ENCODE data around the gene NAB1. TPM values are rescaled to one million over a fixed set of nuclear protein-coding genes. Genes with fewer than 3 reads are reported as not detected.
A peak's percentile ranks its signal among the peaks of the same experiment; 100 is the strongest.

Gene NAB1
- total RNA-seq, 1 donor from 2014 or later = 31.3 TPM

DNA sequence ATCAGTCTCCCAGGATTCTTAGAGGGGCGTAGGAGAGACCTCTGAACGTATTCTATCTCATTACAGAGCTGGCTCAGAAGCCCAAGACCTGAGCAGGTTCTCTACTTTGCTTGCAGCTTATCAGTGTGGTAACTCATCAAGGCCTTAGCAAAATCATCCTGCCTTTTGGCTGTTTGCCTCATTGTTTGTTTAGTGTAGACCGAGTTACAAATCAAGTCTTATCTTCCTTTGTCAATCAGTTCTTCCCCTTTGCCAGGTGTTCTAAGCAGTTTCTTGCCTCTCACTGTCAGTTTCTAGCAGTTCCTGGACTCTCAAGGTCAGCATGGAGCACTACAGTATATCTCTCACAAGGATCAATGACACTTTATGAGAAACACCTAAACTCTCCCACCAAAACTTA lies 30.9 kb upstream of the NAB1 start:
- CTCF ChIA-PET = no interaction called here

DNA sequence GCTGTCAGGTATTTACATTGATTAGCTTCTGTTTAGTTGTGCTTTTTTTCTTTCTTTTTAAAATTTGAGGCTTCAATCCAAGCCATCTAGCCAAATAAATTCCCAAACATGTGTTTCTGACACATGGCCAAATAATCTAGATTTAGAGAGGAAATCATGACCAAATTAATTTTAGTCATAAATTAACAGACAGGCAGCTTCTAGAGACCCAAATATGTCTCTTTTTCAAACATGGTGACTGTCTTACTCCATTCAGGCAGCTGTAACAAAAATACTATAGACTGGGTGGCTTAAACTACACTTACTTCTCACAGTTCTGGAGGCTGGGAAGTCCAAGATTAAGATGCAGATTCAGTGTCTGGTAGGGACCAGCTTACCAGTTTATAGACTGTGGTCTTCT lies 23.2 kb upstream of the NAB1 start:
- H3K36me3 Mint-ChIP-seq (ENCODE audit: low read depth) = no peaks in the 10 kb centered on the region
- no peak overlapping the region for H3K27ac Mint-ChIP-seq
- H3K27me3 Mint-ChIP-seq = peaks cover 6% of the 10 kb centered on the region
- no peak overlapping the region for H3K4me3 Mint-ChIP-seq
- TF ChIP-seq, protein P1, sequence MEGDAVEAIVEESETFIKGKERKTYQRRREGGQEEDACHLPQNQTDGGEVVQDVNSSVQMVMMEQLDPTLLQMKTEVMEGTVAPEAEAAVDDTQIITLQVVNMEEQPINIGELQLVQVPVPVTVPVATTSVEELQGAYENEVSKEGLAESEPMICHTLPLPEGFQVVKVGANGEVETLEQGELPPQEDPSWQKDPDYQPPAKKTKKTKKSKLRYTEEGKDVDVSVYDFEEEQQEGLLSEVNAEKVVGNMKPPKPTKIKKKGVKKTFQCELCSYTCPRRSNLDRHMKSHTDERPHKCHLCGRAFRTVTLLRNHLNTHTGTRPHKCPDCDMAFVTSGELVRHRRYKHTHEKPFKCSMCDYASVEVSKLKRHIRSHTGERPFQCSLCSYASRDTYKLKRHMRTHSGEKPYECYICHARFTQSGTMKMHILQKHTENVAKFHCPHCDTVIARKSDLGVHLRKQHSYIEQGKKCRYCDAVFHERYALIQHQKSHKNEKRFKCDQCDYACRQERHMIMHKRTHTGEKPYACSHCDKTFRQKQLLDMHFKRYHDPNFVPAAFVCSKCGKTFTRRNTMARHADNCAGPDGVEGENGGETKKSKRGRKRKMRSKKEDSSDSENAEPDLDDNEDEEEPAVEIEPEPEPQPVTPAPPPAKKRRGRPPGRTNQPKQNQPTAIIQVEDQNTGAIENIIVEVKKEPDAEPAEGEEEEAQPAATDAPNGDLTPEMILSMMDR (IDR thresholded peaks at IDR 0.05) = no peak
- ATAC-seq (ENCODE audit: low read depth) (no peak), DNase-seq (no peak)
- H3K9me3 Mint-ChIP-seq = peaks cover 6% of the 10 kb centered on the region
- H3K4me1 Mint-ChIP-seq = peaks cover 8% of the 10 kb centered on the region
- ChIA-PET CTCF (no interaction called here), POLR2A (no interaction called here)
- intact Hi-C loops (cut with micrococcal nuclease) = loop anchor here (5.0 kb wide), 1 partner anchor 43 kb away; no protein-coding TSS in a partner anchor

More for the DNA sequence above, 30.9 kb upstream of the NAB1 start:
- Mint-ChIP-seq H3K9me3 (no peaks in the 10 kb centered on the region), H3K36me3 (ENCODE audit: low read depth) (no peaks in the 10 kb centered on the region), H3K4me1 (no peaks in the 10 kb centered on the region), H3K4me3 (no peak overlapping the region), H3K27me3 (no peaks in the 10 kb centered on the region), H3K27ac (no peak overlapping the region)
- TF ChIP-seq, protein P1 (IDR thresholded peaks at IDR 0.05) = no peak
- intact Hi-C loops (cut with micrococcal nuclease) = no loop called here
- no peak for DNase-seq
- ATAC-seq (ENCODE audit: low read depth) = no peak
- POLR2A ChIA-PET = no interaction called here

DNA sequence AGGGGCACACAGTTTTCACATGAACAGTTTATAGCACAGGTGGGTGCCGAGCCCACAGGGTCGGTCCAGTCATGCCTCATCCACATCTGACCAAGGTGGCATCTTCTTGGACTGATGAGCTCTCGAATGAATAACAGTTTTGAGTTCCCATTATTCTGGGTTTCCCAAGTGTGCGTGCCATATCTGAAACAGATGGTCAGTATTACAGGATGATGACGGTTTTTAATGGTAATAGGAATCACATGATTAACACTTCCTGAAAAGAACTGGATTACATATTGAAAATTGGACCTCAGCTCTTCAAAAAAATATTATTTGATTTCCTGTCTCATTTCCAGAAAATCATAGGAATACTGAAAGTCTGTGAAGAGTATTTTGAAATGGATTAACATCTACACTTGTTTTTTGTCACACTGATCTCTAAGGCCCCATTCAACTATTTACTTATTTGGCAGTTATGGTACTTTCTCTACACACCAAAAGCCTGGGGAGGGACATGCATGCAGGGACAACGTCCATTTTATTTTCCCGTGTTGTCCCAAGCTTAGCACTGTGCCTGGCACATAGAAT lies 22.2 kb upstream of the NAB1 start:
- Mint-ChIP-seq H3K4me1 (peaks cover 8% of the 10 kb centered on the region), H3K36me3 (ENCODE audit: low read depth) (no peaks in the 10 kb centered on the region), H3K27me3 (peaks cover 6% of the 10 kb centered on the region), H3K9me3 (peaks cover 6% of the 10 kb centered on the region), H3K27ac (no peak overlapping the region), H3K4me3 (no peak overlapping the region)
- intact Hi-C loops (cut with micrococcal nuclease) = loop anchor here (5.0 kb wide), 1 partner anchor 44 kb away; no protein-coding TSS in a partner anchor
- no peak for DNase-seq
- TF ChIP-seq, protein P1 (IDR thresholded peaks at IDR 0.05) = no peak
- ATAC-seq (ENCODE audit: low read depth) = no peak
- POLR2A ChIA-PET = no interaction called here
- CTCF ChIA-PET = no interaction called here

DNA sequence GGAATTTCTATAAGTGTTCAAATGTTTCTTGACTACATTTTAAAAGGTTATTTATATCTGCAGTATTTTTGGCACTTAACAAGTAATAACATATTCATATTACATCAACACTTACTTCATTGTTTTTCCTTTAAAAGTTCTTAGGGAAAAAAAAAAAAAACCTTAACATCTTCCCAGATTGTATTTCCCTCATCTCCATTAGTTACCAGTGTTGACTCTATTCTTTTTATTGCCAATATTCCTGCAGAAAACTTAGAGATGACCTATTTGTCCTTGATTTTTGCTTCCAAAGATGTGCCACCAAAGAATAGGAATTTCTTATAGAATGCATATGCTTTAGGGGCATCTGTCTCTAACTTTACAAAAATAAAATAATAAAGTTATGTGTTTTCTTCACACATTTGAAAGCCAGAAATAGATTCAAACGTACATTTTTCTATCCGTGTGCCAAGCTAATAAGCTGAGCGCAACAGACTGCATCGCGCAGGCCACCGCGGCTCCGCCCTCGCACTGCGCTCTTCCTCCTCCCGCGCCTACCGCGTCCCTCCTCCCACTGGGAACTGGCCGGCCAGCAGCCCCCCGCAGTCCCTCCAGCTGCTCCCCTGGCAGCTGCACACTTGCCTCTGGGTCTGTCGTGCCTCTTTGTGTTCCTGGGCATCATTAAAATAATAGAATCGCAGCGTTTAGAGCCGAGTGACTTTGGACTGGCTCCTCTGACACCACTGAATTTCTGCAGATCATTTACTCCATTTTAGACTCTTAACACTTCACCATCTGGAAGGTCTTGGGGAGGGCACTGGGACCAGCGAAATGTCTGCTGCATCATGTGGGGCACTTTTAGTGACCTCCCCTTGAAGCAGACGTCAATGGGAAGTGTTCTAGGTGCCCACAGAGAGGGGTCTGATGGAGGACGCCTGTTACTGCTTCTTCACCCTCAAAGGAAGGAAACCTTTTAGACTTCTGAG lies 21.2 kb upstream of the NAB1 start:
- no peaks in the 10 kb centered on the region for H3K36me3 Mint-ChIP-seq (ENCODE audit: low read depth)
- intact Hi-C loops (cut with micrococcal nuclease) = loop anchor here (2.0 to 5.0 kb wide), 2 partner anchors 17 to 45 kb away; no protein-coding TSS in a partner anchor

More for the DNA sequence above, 21.2 kb upstream of the NAB1 start:
- CTCF ChIA-PET = no interaction called here
- no peak for DNase-seq
- Mint-ChIP-seq H3K27me3 (peaks cover 6% of the 10 kb centered on the region), H3K27ac (peak overlapping the region; percentile 42), H3K9me3 (peaks cover 6% of the 10 kb centered on the region), H3K4me3 (peak overlapping the region; percentile 87), H3K4me1 (peaks cover 8% of the 10 kb centered on the region)
- POLR2A ChIA-PET = no interaction called here
- peak; percentile 70 for ATAC-seq (ENCODE audit: low read depth)
- TF ChIP-seq, protein P1 (IDR thresholded peaks at IDR 0.05) = no peak
